CD4-positive, alpha-beta T cell treated with Interleukin-4 for 1 hour (primary cell): ENCODE measurements around the gene ELF2.
"Not testable (repeated sequence)": the region's sequence is repeated elsewhere in the genome, so short reads cannot be mapped to it uniquely, and the experiment has no call there.

Source experiments
- DNase-seq, 2 donors: peaks; one replicate each; pipeline ENCODE4 v3.0.0-alpha.2; 2020 to 2022

The ELF2 gene

DNA sequence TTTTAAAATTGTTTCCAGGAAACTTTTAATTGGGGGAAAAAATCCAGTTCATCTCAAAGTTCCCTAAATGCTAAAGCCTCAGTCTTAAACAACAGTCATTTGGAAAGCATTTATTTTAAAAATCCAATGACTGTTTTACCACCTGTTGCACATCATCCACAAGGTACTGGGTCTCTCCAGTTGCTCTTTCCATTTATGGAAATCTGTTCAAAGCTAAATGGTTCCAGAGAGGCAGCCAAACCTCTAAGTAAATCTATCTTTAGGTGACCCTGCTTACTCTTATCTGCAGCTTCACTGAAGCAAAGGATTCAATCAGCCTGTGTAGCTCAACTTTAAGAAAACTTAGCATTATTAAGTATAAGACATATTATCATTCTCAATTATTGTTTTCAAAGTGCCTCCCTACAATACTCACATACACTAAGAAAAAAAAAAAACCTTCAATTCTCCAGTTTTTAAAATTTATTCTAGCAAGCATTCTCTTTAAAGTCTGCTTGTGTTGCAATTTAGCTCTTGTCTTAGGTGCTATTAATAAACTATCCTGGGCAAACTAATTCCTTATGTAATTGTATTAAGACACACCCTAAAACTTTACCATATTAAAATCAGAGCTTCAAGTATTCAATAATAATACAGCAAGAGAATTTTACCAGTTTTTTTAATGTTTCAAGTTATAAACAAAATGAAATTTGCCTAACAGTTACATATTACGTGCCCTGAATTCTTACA, 100.8 kb downstream of the ELF2 start:
- no peak for DNase-seq

DNA sequence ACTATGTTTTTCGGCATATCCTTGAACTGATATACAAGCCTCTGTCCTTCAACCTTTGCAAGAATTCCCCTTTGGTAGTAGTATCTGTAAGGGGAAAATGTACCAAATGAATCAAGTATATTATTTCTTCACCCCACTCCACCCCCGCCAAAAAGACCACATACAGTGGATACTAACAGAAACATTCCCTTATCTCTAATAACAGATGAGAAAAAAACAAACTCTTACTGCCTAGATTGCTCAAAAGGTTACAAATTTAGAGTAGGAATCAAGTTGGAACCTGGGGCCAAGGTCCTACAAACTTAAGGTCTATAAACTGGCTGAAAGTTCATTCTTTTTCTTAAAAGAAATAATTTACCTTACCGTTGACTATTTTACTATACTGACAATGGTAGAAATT, 116.4 kb downstream of the ELF2 start:
- no peak for DNase-seq

GRCh38 chr4:139059026-139059425, 118.0 kb downstream of the ELF2 start:
- not testable (repeated sequence) for DNase-seq

DNA sequence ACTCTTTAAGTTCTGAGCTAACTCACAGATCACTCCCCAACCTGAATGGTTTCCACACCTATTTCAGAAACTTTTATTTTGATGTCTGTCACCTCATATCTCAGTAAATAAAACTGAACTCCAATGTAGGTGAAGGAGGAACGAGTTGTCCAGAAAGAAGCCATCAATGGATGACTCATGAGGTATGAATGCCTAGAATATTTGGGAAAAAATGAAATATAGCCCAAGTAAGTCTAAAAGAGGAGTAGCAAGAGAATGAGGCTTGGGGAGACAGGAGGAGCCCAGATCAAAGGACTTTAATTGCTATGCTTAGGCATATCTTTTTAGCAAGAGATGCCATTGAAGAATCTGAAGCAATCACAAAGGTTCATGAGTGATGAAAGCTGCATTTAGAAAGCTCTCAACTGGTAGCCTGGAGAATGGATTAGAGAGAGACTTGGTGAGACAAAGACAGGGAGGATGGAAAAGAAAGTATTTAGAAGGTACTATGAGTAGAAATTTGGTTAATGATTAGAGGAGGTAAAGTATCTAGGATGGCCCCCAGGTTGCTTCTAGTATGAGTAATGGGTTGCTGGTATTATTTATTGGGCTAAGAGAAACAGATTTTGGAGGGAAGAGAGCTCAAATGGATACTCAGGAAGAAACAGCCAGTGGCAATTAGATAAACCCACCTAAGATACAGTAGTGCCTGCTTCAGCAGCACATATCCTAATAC, 122.1 kb downstream of the ELF2 start:
- DNase-seq, result no peak

GRCh38 chr4:139053909-139054308, 123.1 kb downstream of the ELF2 start:
- no peak for DNase-seq

GRCh38 chr4:139050446-139050845, 126.6 kb downstream of the ELF2 start:
- no peak for DNase-seq

DNA sequence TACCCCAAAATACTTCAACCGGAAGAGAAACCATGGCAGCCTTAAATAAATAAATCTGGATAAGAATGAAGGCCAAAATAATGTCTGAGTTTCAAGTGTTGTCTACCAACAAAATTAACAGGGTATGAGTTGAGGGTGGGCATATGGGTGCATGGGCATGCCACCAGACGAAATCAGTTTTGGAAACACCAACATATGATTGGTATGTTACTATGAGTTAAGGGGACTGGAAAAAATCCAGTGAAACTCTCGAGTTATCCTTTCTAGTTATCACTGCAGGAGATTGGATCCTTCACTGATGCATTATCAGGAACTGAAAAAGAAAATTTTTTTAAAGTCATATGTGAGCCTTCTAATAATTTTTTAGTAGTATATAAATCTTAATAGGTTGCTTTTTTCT, 129.0 kb downstream of the ELF2 start:
- DNase-seq, result no peak

GRCh38 chr4:139044291-139044690, 132.7 kb downstream of the ELF2 start:
- no peak for DNase-seq

GRCh38 chr4:139042981-139043460, 134.0 kb downstream of the ELF2 start:
- DNase-seq, result no peak

DNA sequence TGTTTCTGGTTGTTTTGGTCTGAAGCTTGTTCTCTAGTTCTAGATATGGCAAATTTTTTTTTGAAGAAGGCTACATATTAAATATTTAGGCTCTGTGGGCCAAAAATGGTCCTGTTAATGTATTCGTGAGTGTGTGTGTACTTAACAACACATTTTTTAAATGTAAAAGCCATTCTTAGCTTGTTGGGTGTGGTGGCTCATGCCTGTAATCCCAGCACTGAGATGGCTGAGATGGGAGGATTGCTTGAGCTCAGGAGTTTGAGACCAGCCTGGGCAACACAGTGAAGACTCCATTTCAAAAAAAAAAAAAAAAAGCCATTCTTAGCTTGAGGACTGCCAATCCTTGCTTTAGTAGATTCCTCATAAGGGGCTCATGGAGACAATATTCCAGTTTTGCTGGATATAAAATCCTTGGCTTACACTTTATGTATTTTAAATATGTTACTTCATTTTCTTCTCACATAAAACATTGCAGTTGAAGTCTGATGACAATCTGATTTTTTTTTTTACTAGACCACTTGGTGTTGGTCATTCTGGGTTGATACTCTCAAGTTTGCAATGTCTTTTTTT, 138.1 kb downstream of the ELF2 start:
- no peak for DNase-seq

DNA sequence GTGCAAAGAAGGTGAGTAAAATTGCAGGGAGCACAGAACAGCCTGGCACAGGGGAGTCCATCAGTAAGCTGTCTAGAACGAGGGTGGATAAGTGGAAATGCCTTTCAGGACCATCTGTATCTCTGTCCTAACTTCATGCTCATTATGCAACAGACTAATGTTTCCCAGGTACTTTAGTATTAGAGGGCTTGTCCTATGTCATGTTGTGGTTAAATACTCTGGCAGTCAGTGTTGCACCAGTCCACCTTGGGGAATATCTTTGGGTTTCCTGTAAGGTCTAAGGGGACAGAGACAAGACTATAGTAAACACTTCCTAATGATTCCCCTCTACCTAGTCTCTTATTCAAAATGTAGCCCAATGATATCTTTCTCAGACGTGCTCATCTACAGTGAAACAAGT, 140.1 kb downstream of the ELF2 start:
- no peak for DNase-seq

GRCh38 chr4:139035650-139036049, 141.4 kb downstream of the ELF2 start:
- no peak for DNase-seq

- peak; percentile 81 to 85 for DNase-seq
Observed at GRCh38 chr4:139030614-139031235, 146.3 kb downstream of the ELF2 start.

- not testable (repeated sequence) for DNase-seq
Observed at GRCh38 chr4:139029866-139030363, 147.1 kb downstream of the ELF2 start.

- DNase-seq, result no peak
Observed at GRCh38 chr4:139028191-139028661, 148.8 kb downstream of the ELF2 start.

DNA sequence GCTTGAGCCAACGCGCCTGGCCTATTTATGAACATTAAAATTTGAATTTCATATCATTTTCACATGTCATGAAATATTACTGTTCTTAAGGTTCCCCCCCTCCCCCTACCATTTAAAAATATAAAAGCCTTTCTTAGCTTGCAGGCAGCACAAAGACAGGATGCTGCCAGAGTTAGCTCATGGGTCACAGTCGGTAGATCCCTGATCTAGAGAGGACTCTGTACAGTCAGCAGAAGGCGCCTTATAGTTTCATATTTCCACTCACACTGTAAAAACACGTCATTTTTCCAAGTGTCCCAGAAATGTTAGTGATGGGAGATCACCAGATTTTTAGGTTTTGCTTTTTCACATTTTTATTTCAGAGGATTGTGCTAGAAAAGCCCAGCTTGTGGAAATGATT, 149.2 kb downstream of the ELF2 start:
- no peak for DNase-seq

DNA sequence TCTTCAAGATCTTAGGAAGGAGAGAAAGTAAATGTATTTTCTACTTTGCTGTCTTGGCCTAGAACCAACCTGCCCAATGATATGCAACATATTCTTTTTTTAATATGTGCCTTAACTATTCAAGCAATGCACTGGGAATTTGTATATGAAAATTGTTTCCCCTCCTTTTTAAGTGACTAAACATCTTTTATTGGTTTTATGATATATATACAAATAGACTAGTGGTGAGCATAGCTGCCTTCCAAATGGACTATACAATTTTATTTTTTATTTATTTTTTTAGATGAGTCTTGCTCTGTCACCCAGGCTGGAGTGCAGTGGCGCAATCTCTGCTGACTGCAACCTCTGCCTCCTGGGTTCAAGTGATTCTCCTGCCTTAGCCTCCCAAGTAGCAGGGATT, 151.2 kb downstream of the ELF2 start:
- DNase-seq, result no peak

DNA sequence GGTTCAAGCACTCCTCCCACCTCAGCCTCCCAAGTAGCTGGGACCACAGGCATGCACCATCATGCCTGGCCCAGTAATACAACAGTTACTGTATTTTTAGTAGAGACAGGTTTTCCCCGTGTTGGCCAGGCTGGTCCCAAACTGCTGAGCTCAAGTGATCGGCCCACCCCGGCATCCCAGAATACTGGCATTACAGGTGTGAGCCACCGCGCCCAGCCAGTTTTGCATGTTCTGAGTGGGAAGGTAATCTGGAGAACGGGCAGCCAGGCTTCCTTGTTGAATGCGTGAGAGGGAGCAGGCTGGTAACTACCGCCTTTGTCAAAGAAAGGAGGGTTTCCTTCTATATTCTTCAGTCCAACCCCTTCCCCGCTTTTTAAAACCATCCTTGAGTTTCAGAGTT, 152.3 kb downstream of the ELF2 start:
- DNase-seq, result no peak

DNA sequence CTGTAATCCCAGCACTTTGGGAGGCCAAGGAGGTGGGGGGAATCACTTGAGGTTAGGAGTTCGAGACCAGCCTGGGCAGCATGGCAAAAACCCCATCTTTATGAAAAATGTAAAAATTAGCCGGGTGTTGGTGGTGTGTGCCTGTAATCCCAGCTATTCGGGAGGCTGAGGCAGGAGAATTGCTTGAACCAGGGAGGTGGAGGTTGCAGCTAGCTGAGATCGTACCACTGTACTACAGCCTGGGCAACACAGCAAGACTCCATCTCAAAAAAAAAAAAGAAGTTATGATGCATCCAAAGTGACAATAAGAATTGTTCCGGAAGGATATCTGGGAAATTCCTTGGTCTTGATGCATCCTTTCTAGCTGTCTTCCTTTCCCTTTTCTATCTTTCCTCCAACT, 154.2 kb downstream of the ELF2 start:
- DNase-seq, result no peak

- DNase-seq, result not testable (repeated sequence)
Observed at GRCh38 chr4:139021071-139021470, 155.9 kb downstream of the ELF2 start.

DNA sequence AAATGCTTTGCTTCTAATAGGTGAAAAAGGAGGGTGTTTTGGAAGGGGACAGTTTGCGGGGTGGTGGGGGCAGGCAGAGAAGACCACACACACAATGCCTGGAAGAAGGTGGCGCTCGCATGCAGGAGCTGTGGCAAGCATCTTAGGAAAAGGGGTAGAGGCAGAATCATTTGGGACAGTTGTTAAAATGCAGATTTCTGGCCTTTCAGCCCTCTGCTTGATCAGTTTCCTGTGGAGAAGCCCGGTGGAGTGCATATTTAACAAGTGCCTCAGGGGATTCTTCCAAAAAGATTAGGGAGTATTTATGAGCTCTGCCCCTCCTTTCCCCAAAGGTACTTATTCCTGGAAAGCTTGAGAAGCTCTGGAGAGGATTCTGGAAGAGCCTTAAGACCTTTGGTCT, 156.6 kb downstream of the ELF2 start:
- no peak for DNase-seq

DNA sequence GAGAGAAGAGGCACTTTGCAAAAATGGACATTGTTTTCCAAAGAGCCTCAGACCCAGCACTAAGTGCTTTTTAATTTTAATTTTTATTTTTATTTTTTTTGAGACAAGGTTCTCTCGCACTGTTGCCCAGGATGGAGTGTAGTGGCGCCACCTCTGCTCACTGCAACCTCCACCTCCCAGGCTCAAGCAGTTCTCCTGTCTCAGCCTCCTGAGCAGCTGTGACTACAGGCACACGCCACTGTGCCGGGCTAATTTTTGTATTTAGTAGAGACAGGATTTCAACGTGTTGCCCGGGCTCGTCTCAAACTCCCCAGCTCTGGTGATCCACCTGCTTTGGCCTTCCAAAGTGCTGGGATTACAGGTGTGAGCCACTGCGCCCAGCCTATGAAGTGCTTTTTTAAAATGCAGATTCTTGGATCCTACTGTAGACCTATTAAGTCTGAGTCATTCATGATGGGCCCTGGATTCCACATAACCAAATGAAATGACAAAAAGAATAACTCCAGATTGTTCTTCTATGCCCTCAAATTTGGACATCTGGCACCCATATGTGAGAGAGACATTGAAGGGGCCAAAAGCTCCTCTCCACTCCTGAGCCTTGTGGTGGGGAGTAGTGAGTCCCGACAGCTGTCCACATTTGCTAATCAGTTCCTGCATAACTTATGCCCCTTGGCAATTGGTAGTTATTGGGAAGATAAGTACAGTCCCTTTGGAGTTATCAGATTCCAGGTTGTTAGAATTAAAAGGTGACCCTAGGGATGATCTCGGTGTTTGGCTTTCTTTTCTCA, 157.9 kb downstream of the ELF2 start:
- DNase-seq, result no peak
